HUES64 (cell line): ENCODE measurements around the gene ZNF282.
A peak's percentile ranks its signal among the peaks of the same experiment; 100 is the strongest.
"Not testable (repeated sequence)": the region's sequence is repeated elsewhere in the genome, so short reads cannot be mapped to it uniquely, and the experiment has no call there.

Experiments used
- H3K27ac ChIP-seq: 2 replicates; pipeline ENCODE4 v1.7.0; 2013; ENCODE audit warnings: low read depth, low read length, inconsistent platforms
- H3K27me3 ChIP-seq: 2 replicates; pipeline ENCODE4 v1.6.1; 2013; ENCODE audit warnings: mild to moderate bottlenecking, low read length; ENCODE audit not compliant: insufficient read depth
- H3K36me3 ChIP-seq: 2 replicates; pipeline ENCODE4 v1.6.1; 2013; ENCODE audit warnings: mild to moderate bottlenecking, low read length; ENCODE audit not compliant: insufficient read depth
- H3K4me1 ChIP-seq: 2 replicates; pipeline ENCODE4 v1.6.1; 2013; ENCODE audit warnings: mild to moderate bottlenecking, low read length, moderate library complexity; ENCODE audit not compliant: insufficient read depth
- H3K4me3 ChIP-seq: 2 replicates; pipeline ENCODE4 v1.5.1; 2013; ENCODE audit warnings: mild to moderate bottlenecking, low read length, moderate library complexity
- H3K9ac ChIP-seq: 2 replicates; pipeline ENCODE4 v1.6.1; 2013; ENCODE audit warnings: mild to moderate bottlenecking, low read depth, low read length
- H3K9me3 ChIP-seq: 2 replicates; pipeline ENCODE4 v1.6.1; 2013; ENCODE audit warnings: low read depth, low read length; ENCODE audit not compliant: insufficient read depth
- WGBS: fragments of 150-250, 120-280 bp; methylation state at CpG from one replicate; pipeline ENCODE4 v1.1.7; 2013; ENCODE audit warnings: missing lambda C conversion rate; 5-methylcytosine and 5-hydroxymethylcytosine counted together

The ZNF282 gene

DNA sequence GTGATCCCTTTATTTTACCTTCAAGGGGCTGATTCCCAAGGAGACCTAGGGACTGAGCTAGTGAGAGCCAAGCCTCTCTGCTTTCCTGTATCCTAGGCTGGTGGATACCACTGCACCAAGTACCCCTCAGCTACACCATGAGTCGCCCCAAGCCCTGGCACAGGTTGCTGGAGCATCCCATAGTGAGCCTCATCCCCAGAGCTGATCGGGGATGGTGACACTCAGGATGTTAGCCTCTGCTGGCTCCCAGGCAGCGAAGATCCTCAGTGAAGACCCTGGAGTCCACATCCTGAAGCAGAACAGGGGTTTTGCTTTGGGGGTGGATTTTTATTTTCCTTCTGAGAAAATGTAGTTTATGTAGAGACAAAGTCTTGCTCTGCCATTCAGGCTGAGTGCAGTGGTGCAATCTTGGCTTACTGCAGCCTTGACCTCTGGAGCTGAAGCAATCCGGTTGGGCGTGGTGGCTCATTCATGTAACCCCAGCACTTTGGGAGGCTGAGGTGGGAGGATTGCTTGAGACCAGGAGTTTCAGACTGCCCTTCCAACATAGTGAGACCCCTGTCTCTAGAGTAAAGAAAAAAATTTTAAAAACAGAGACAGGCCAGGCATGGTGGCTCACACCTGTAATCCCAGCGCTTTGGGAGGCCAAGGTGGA, 31.6 kb downstream of the ZNF282 start:
- 68% methylated on average over 6 of the region's 6 CpGs for WGBS
- H3K9ac ChIP-seq, result no peak overlapping the region
- no peaks in the 10 kb centered on the region for H3K27me3 ChIP-seq
- H3K9me3 ChIP-seq, result no peaks in the 10 kb centered on the region
- H3K36me3 ChIP-seq, result peaks cover 27% of the 10 kb centered on the region
- H3K4me1 ChIP-seq, result no peaks in the 10 kb centered on the region
- H3K4me3 ChIP-seq, result no peak overlapping the region
- no peak overlapping the region for H3K27ac ChIP-seq

DNA sequence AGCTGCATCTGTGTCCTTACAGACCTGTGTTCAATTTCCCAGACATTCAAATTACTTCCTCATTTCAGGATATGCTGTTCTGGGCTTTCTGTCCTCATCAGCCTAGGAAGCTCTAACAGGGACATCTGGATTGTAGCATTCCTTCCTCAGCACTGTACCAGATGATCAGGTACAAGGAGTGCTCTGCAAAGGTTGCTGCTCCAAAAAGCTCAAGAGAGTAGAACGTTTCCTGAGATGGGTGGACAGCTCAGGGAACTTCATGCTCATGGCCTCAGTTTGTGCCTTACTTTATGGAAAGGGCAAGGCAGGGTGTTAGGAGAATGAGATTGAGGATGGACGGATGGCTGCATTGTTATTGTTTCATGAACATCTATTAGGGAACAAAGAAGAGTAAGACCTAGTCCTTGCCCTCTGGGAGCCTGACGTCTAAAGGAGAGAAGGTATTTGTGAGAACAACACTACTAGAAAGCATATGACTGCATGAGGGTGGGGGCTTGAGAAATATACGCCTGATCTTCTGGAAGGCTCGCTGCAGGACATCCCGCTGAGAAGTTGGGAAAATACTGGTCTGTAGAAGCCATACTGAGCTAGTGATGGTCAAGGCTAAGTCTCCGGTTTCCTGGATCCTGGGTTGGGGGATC, 33.6 kb downstream of the ZNF282 start:
- no peak overlapping the region for H3K9ac ChIP-seq
- H3K36me3 ChIP-seq, result peaks cover 16% of the 10 kb centered on the region
- H3K9me3 ChIP-seq, result no peaks in the 10 kb centered on the region
- no peaks in the 10 kb centered on the region for H3K4me1 ChIP-seq
- no peaks in the 10 kb centered on the region for H3K27me3 ChIP-seq
- WGBS, result 70% methylated on average over 7 of the region's 7 CpGs
- no peak overlapping the region for H3K4me3 ChIP-seq
- no peak overlapping the region for H3K27ac ChIP-seq

DNA sequence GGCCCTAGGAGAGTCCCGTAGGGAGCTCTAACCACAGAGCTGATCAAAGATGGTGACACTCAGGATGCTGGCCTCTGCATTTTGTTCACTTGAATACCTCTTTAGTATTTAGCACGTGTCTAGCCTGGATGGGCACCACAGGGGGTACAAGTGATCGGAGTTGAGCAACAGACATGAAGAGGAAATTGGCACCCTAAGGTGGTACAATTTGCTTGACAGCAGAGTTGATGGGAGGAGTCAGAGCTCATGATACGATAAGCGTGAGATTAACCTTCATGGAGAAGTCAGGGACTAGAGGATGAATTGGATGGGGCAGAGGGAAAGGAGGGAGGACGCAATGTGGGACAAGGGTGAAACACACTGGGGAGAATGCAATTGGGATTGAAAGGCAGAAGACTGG, 34.2 kb downstream of the ZNF282 start:
- 72% methylated on average over 6 of the region's 6 CpGs for WGBS
- peaks cover 12% of the 10 kb centered on the region for H3K36me3 ChIP-seq
- H3K27me3 ChIP-seq, result no peaks in the 10 kb centered on the region
- no peak overlapping the region for H3K27ac ChIP-seq
- H3K9ac ChIP-seq, result no peak overlapping the region
- no peaks in the 10 kb centered on the region for H3K9me3 ChIP-seq
- no peak overlapping the region for H3K4me3 ChIP-seq
- H3K4me1 ChIP-seq, result no peaks in the 10 kb centered on the region

DNA sequence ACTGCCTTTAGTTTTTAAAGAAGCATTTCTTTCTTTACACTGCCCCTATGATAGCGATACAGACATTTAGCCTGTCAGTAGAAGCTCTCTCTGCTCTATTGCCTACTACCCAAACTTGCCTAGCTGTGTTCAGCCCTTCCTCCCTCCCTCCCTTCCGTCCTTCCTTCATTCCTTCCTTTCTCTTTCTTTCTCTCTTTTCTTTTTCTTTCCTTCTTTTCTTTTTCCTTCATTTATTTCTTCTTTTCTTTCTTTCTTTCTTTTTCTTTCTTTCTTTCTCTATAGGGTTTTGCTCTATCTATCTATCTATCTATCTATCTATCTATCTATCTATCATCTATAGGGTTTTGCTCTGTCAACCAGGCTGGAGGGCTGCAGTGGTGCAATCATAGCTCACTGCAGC, 37.0 kb downstream of the ZNF282 start:
- 86% methylated on average over 2 of the region's 2 CpGs for WGBS
- H3K27ac ChIP-seq, result no peak overlapping the region
- H3K9ac ChIP-seq, result no peak overlapping the region
- no peaks in the 10 kb centered on the region for H3K36me3 ChIP-seq
- H3K9me3 ChIP-seq, result no peaks in the 10 kb centered on the region
- H3K4me3 ChIP-seq, result no peak overlapping the region
- no peaks in the 10 kb centered on the region for H3K27me3 ChIP-seq
- H3K4me1 ChIP-seq, result no peaks in the 10 kb centered on the region

DNA sequence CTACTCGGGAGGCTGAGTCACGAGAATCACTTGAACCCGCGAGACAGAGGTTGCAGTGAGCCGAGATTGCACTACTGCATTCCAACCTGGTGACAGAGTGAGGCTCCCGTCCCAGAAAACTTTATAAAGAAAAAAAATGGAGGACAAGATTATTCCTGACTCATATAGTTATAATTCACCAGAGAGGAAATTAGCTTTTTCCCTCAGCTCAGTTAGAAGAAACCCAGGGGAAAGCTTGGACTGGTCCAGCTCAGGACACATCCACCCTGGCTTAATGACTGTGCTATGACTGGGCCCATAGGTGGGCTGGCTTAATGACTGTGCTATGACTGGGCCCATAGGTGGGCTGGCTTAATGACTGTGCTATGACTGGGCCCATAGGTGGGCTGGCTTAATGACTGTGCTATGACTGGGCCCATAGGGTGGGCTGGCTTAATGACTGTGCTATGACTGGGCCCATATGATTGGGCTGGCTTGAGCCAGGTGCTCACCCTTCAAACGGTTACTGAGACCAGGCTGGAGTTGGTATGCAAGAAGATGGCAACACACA, 38.4 kb downstream of the ZNF282 start:
- not testable (repeated sequence) for H3K36me3 ChIP-seq, H3K4me3 ChIP-seq, H3K9me3 ChIP-seq, H3K9ac ChIP-seq, H3K27ac ChIP-seq, H3K27me3 ChIP-seq, H3K4me1 ChIP-seq
- 86% methylated on average over 7 of the region's 7 CpGs for WGBS

DNA sequence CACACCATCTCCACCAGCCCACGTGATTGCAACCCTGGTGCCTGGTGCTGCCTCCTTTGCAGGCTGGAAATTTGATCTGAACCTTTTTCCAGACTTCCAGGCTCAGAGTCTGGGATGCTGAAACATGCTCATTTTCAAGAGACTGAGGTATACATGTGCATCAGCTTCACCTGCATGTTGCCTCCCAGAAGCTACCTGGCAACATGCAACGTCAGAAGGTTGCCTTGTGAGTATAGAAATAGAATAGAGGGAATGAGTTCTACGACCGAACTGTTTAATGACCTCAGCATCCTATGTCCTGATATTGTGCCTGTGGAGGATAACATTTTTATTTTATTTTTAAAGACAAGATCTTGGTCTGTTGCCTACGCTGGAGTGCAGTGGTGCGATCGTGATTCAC, 42.2 kb downstream of the ZNF282 start:
- Histone ChIP-seq H3K4me3 (no peak overlapping the region), H3K36me3 (peaks cover 3% of the 10 kb centered on the region; the same call in 1 of the 2 replicates), H3K27ac (no peak overlapping the region), H3K9ac (no peak overlapping the region), H3K4me1 (no peaks in the 10 kb centered on the region; the same call in 1 of the 2 replicates), H3K9me3 (no peaks in the 10 kb centered on the region), H3K27me3 (peaks cover 8% of the 10 kb centered on the region; the same call in 1 of the 2 replicates)
- 83% methylated on average over 7 of the region's 7 CpGs for WGBS

DNA sequence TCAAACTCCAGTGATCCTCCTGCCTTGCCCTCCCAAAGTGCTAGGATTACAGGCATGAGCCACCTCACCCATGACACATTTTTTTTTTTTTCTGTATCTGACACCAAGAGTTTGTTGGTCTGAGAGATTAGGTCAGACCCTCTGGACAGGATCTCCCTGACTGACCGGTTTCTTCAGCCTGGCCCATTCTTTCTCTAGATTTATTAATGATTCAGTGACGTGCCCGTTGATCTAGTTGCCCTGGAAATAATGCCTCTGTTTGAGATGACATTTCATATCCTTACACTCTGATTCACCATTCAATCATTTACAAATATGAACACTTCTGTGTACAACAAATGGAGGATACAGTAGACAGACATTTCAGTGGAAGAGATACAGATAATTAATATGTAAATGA, 42.7 kb downstream of the ZNF282 start:
- H3K27ac ChIP-seq, result no peak overlapping the region
- peaks cover 6% of the 10 kb centered on the region; the same call in 1 of the 2 replicates for H3K36me3 ChIP-seq
- H3K27me3 ChIP-seq, result peaks cover 8% of the 10 kb centered on the region; the same call in 1 of the 2 replicates
- WGBS, result 89% methylated on average over 3 of the region's 3 CpGs
- 0 out of 2 replicates have a peak, but pooled peaks cover 2% of the 10 kb centered on the region for H3K9me3 ChIP-seq
- H3K4me3 ChIP-seq, result no peak overlapping the region
- H3K4me1 ChIP-seq, result no peaks in the 10 kb centered on the region; the same call in 1 of the 2 replicates
- no peak overlapping the region for H3K9ac ChIP-seq

DNA sequence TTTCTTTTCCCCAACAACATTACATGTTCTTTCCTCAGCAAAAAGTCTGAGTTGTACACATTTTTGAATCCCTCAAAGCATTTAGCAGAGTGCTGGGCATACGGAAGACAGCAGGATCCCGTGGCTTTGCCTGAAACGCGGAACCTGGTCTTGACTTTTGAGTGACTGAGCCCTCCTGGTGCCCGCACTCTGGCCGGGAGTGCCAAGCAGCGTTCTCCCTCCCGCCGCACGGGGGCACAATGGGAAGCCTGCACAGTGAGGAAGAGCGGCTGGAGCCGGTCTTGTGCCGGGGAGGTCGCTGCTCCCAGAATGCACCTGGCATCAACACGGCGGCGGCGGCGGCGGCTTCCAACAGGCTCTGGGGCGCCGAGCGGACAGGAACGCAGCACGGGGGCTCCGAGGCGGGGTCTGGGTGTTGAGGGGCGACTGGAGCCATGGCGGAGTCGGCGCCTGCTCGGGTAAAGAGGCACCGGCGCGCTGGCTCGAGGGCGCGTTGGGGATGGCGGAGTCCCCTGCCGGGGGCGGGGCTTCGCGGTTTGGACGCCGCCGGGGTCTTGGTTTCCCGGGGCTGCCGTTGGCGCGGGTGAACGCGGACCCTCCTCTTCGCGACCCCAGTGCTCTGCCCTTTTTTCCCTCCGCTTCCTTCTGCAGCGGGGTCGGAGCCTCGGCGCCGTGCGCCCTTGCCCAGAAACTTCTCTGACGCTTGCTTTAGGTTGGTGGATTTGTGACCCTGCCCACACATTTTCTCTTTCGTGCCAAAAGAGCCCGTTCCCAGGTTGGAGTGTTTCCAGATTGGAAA, 44.2 kb downstream of the ZNF282 start, which contains the start of gene ZNF212:
TSS of gene ZNF212 (plus strand) at position 307 of the 799 bp plus-strand sequence. CDS start at position 435, 128 bp downstream.
- peak within 1 kb of the TSS; percentile 90 for H3K9ac ChIP-seq
- peaks cover 8% of the 10 kb centered on the region; the same call in 1 of the 2 replicates for H3K27me3 ChIP-seq
- 0 out of 2 replicates have a peak, but pooled peaks cover 2% of the 10 kb centered on the region for H3K9me3 ChIP-seq
- under 1% methylated on average over 64 of the region's 64 CpGs for WGBS
- H3K4me1 ChIP-seq, result no peaks in the 10 kb centered on the region; the same call in 1 of the 2 replicates
- H3K36me3 ChIP-seq, result peaks cover 6% of the 10 kb centered on the region; the same call in 1 of the 2 replicates
- H3K4me3 ChIP-seq, result peak within 1 kb of the TSS; percentile 97
- H3K27ac ChIP-seq, result peak within 1 kb of the TSS; percentile 81

DNA sequence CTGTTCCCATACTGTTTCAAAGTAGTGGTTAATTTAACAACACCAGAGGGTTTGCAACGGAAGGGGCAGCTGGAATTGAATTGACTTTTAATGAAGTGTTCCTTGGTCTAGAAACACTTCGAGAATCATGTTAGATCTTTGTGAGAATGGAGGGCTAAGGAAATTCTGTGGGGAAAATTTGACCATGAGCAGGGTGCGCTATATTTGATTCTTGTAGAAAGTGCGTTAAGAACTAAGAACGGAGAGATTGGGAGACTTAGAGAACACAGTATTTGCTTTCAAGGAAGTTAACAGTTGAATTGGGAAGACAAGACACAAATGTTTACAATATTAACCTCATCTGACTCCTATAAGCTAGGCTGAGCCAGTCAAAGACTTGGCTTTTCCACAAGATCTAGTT, 45.3 kb downstream of the ZNF282 start:
- Histone ChIP-seq H3K4me1 (no peaks in the 10 kb centered on the region; the same call in 1 of the 2 replicates), H3K27me3 (peaks cover 8% of the 10 kb centered on the region; the same call in 1 of the 2 replicates), H3K4me3 (peak overlapping the region; percentile 97), H3K27ac (no peak overlapping the region), H3K9ac (peak overlapping the region; percentile 90; the same call in 1 of the 2 replicates), H3K9me3 (0 out of 2 replicates have a peak, but pooled peaks cover 2% of the 10 kb centered on the region), H3K36me3 (peaks cover 6% of the 10 kb centered on the region; the same call in 1 of the 2 replicates)
- 86% methylated on average over 5 of the region's 5 CpGs for WGBS

DNA sequence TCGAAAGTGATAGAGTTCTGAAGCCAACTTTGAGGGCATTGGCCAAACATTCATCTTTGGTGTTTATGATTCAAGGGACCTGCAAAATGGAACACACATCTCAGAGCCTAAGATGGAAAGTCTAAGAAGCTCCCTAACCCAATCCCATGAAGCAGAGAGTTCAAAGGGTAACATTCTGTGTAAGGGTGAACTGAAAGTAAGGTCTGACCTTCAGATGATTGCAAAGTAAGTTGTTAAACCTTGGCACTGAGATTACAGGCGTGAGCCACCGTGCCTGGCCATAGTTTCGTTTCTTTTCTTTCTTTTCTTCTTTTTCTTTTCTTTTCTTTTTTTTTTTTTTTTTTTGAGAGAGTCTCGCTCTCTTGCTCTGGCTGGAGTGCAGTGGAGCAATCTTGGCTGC, 46.4 kb downstream of the ZNF282 start:
- no peak overlapping the region for H3K9ac ChIP-seq
- no peak overlapping the region for H3K4me3 ChIP-seq
- H3K9me3 ChIP-seq, result 0 out of 2 replicates have a peak, but pooled peaks cover 2% of the 10 kb centered on the region
- H3K4me1 ChIP-seq, result no peaks in the 10 kb centered on the region; the same call in 1 of the 2 replicates
- no peak overlapping the region for H3K27ac ChIP-seq
- peaks cover 8% of the 10 kb centered on the region; the same call in 1 of the 2 replicates for H3K27me3 ChIP-seq
- peaks cover 6% of the 10 kb centered on the region; the same call in 1 of the 2 replicates for H3K36me3 ChIP-seq
- 87% methylated on average over 5 of the region's 5 CpGs for WGBS
